GM12878 (cell line): ENCODE measurements around the gene CAMKMT. TPM values are rescaled to one million over a fixed set of nuclear protein-coding genes. Genes with fewer than 3 reads are reported as not detected.

Experiments
- ATAC-seq: fragments of 200-7000 bp; cut with Tn5 transposase; 3 replicates; pipeline ENCODE4 v1.9.1; 2020; ENCODE audit warnings: mild to moderate bottlenecking, moderate library complexity
- BruUV-seq: library from RNA; stranded (reverse); fragments of 400-500 nt; replicated peaks from 2 replicates; lab custom pipeline; 2021; lab: Mats Ljungman, UMichigan
- CTCF ChIA-PET: fragments of 300-600 bp; sonication (Branson Sonifier 250); formaldehyde crosslinking; extraction: SDS; loops from one replicate; lab custom pipeline; 2021; ENCODE audit warnings: inconsistent platforms; lab: Yijun Ruan, JAX
- POLR2A ChIA-PET: fragments of 350-600 bp; formaldehyde crosslinking; extraction: SDS; loops from one replicate; lab custom pipeline; 2021; ENCODE audit warnings: inconsistent platforms; lab: Charles Lee
- RAD21 ChIA-PET: fragments of 300-600 bp; sonication (Branson Sonifier 250); formaldehyde crosslinking; loops from one replicate; lab custom pipeline; 2023; ENCODE audit warnings: antibody characterized with exemption; ENCODE audit not compliant: unreplicated experiment; lab: Charles Lee
- SMC1A ChIA-PET: fragments of 300-600 bp; sonication (Branson Sonifier 250); formaldehyde crosslinking; loops from one replicate; lab custom pipeline; 2023; ENCODE audit not compliant: unreplicated experiment, uncharacterized antibody; lab: Charles Lee
- DNase-seq: peaks from one replicate; pipeline ENCODE4 v3.0.0-alpha.2; 2011; ENCODE audit warnings: low read depth, low spot score
- FAIRE-seq: peaks from 3 replicates; lab custom pipeline; 2011; peaks lifted over from hg19 to GRCh38; lab: Jason Lieb, UNC
- H2AFZ ChIP-seq: 2 replicates; pipeline ENCODE4 v1.6.0; 2011; ENCODE audit warnings: low read depth, low read length, control low read depth; ENCODE audit not compliant: control insufficient read depth
- H3K27ac ChIP-seq: 2 replicates; pipeline ENCODE4 v1.5.1; 2011; ENCODE audit warnings: control low read depth; ENCODE audit not compliant: control insufficient read depth, insufficient read depth
- H3K27me3 ChIP-seq, 2 experiments: replicated peaks in 1 of 2; 2 replicates each; pipeline versions ENCODE4 v1.6.0 to v1.6.1; 2011; ENCODE audit warnings: low read length in 1 of 2; ENCODE audit not compliant: control insufficient read depth in 2 of 2, insufficient read depth in 2 of 2
- H3K36me3 ChIP-seq, 2 experiments: 2 replicates each; pipeline ENCODE4 v1.5.1; 2011; ENCODE audit warnings: low read length in 1 of 2; ENCODE audit not compliant: control insufficient read depth in 2 of 2, insufficient read depth in 2 of 2
- H3K4me1 ChIP-seq: 2 replicates; pipeline ENCODE4 v1.6.1; 2011; ENCODE audit warnings: mild to moderate bottlenecking, low read length, moderate library complexity, mixed read lengths; ENCODE audit not compliant: control insufficient read depth, insufficient read depth
- H3K4me2 ChIP-seq: 2 replicates; pipeline ENCODE4 v1.6.0; 2011; ENCODE audit warnings: control low read depth; ENCODE audit not compliant: control insufficient read depth, insufficient read depth
- H3K4me3 ChIP-seq: fragments of 200-600 bp; sonication (generic); 2 replicates; pipeline ENCODE4 v1.5.1; 2016
- H3K79me2 ChIP-seq: 2 replicates; pipeline ENCODE4 v1.6.0; 2011; ENCODE audit warnings: low read length; ENCODE audit not compliant: control insufficient read depth, insufficient read depth
- H3K9ac ChIP-seq: 2 replicates; pipeline ENCODE4 v1.8.0; 2011; ENCODE audit warnings: low read length, control low read depth, mixed read lengths; ENCODE audit not compliant: control insufficient read depth, insufficient read depth
- H3K9me3 ChIP-seq: replicated peaks from 3 replicates; pipeline ENCODE4 v1.5.1; 2011; ENCODE audit warnings: mild to moderate bottlenecking, low read length; ENCODE audit not compliant: control insufficient read depth, insufficient read depth
- H4K20me1 ChIP-seq: 2 replicates; pipeline ENCODE4 v1.6.0; 2011; ENCODE audit not compliant: control insufficient read depth, insufficient read depth
- PML ChIP-seq: IDR thresholded peaks from 2 replicates; pipeline ENCODE4 v1.6.1; 2012; ENCODE audit warnings: low read length, inconsistent platforms
- TARDBP ChIP-seq: IDR thresholded peaks from 2 replicates; pipeline ENCODE4 v1.6.1; 2016; ENCODE audit warnings: borderline replicate concordance
- ZBTB40 ChIP-seq: fragments of 450-650 bp; IDR thresholded peaks from 2 replicates; pipeline ENCODE4 v1.6.1; 2016; ENCODE audit warnings: mild to moderate bottlenecking, moderate library complexity, borderline replicate concordance
- WGBS: methylation state at CpG from one replicate; pipeline ENCODE4 v1.1.6; 2016; ENCODE audit warnings: low lambda C conversion rate; ENCODE audit not compliant: insufficient replicate concordance, insufficient coverage; ENCODE audit errors: missing lambda C conversion rate; 5-methylcytosine and 5-hydroxymethylcytosine counted together
- in situ Hi-C: fragments of 300-500 bp; cut with MboI; formaldehyde crosslinking; loops from 9 replicates; pipeline ENCODE4 v1.14.3; 2018; ENCODE audit warnings: mixed read lengths
- intact Hi-C: fragments of 100-400 bp; cut with micrococcal nuclease; formaldehyde crosslinking; loops from one replicate; pipeline ENCODE4 v1.14.2; 2022; ENCODE audit not compliant: unreplicated experiment
- polyA plus RNA-seq, 11 experiments: library from polyadenylated mRNA; depleted of rRNA in 4 of 11; unstranded in 6 of 11; stranded (reverse) in 5 of 11; fragments of >200 nt; fragmentation: Nextera tagmentation in 4 of 11; fragmentation: Illumina TruSeq in 1 of 11; extraction: Ambion mirVana in 4 of 11; extraction: Trizol in 1 of 11; gene quantifications; 1 replicate in 1 of 11; 2 replicates in 10 of 11; pipeline versions ENCODE4 v1.2.1 to v1.2.3, GENCODE V29; 2011 to 2016; ENCODE audit warnings: inconsistent platforms in 2 of 11, missing spikeins in 2 of 11, low read depth in 1 of 11
- total RNA-seq, 4 experiments: library from RNA; depleted of rRNA in 3 of 4; stranded (reverse); fragments of >200 nt in 3 of 4; fragmentation: Illumina TruSeq in 1 of 4; extraction: Trizol in 1 of 4; gene quantifications; 2 replicates each; pipeline versions ENCODE4 v1.2.1 to v1.2.3, GENCODE V29; 2013 to 2021
- TF ChIP-seq, protein P1 (sequence below): IDR thresholded peaks from 2 replicates; pipeline ENCODE4 v1.6.1; 2012; ENCODE audit warnings: low read depth, low read length, improper control_type of control experiment

The CAMKMT gene
- total and polyA plus RNA-seq, 10 of the 15 experiments (the other 5 are each of a cell fraction or from before 2014, with no cell fraction given): 2.7 to 16.0 (median 11.8) TPM

GRCh38 chr2:44542520-44542919 is 180.8 kb downstream of the CAMKMT start:
- H3K4me2 ChIP-seq: no peak overlapping the region
- TF ChIP-seq ZBTB40: no peak
- TF ChIP-seq PML: no peak
- no peak for TF ChIP-seq TARDBP
- TF ChIP-seq, protein P1, sequence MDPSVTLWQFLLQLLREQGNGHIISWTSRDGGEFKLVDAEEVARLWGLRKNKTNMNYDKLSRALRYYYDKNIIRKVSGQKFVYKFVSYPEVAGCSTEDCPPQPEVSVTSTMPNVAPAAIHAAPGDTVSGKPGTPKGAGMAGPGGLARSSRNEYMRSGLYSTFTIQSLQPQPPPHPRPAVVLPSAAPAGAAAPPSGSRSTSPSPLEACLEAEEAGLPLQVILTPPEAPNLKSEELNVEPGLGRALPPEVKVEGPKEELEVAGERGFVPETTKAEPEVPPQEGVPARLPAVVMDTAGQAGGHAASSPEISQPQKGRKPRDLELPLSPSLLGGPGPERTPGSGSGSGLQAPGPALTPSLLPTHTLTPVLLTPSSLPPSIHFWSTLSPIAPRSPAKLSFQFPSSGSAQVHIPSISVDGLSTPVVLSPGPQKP: no peak
- no peak overlapping the region for H3K9ac ChIP-seq
- no peak overlapping the region for H3K4me3 ChIP-seq
- no peaks in the 10 kb centered on the region for H3K79me2 ChIP-seq
- no peak for DNase-seq
- H3K27ac ChIP-seq: no peak overlapping the region
- H3K9me3 ChIP-seq: no peaks in the 10 kb centered on the region
- H3K27me3 ChIP-seq: no peaks in the 10 kb centered on the region
- H4K20me1 ChIP-seq: no peaks in the 10 kb centered on the region
- FAIRE-seq: no peak
- in situ Hi-C loops: no loop called here
- ChIA-PET RAD21 (interaction anchor here (1.0 kb wide), 1 partner anchor 63 kb away, joined by 3 read pairs; no protein-coding TSS in a partner anchor), SMC1A (interaction anchor here (0.8 to 3.7 kb wide), 6 partner anchors 18 to 173 kb away, joined by 3 to 24 read pairs (median 4); no protein-coding TSS in a partner anchor), CTCF (interaction anchor here (0.9 to 4.7 kb wide), 3 partner anchors 14 to 413 kb away, joined by 3 to 22 read pairs (median 10); no protein-coding TSS in a partner anchor), POLR2A (no interaction called here)
- H3K36me3 ChIP-seq: no peaks in the 10 kb centered on the region
- WGBS: 91% methylated on average over 2 of the region's 2 CpGs
- peaks cover 5% of the 10 kb centered on the region for H3K4me1 ChIP-seq
- no TSS peak for BruUV-seq
- no peak overlapping the region for H2AFZ ChIP-seq
- no peak for ATAC-seq
- intact Hi-C loops: no loop called here
